ENCODE results near the gene ST3GAL6.
A peak's percentile ranks its signal among the peaks of the same experiment; 100 is the strongest.

The ST3GAL6 gene

DNA sequence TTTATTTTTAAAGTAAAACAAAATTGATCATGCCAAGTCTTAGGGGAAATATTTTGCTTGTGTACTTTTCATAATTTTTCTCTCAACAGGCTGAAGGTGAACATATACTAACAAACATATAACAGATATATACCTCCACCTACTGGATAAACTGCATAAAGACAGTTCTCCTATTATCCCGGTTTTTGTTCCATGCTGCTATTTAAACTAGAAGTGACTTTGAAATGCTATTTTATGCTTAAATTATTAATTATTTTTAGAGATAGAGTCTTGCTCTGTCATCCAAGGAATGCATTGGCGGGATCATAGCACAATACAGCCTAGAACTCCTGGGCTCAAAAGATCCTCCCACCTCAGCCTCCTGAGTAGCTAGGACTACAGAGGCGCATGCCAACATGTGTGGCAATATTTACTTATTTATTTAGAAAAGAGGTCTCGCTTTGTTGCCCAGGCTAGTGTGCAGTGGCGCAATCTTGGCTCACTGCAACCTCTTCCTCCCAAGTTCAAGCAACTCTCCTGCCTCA lies 49.8 kb downstream of the ST3GAL6 start:
- Histone ChIP-seq H3K9me3 (ENCODE audit: control insufficient read depth, low read length) (no peaks in the 10 kb centered on the region), H2BK15ac (ENCODE audit: low read depth, poor library complexity, severe bottlenecking) (no peak overlapping the region), H3K27ac (ENCODE audit: low read length, poor library complexity, severe bottlenecking) (no peak overlapping the region), H3K4me1 (ENCODE audit: control insufficient read depth, insufficient read depth, low read depth, low read length) (peaks cover 4% of the 10 kb centered on the region), H2AFZ (ENCODE audit: low read depth, low read length) (no peak overlapping the region), H3K4me2 (ENCODE audit: low read length, poor library complexity, severe bottlenecking) (no peak overlapping the region), H3K79me1 (replicated peaks; ENCODE audit: low read length, poor library complexity, severe bottlenecking) (no peaks in the 10 kb centered on the region), H3K18ac (ENCODE audit: low read depth in 1 of 2, low read length in 2 of 2) (no peak overlapping the region), H2BK12ac (ENCODE audit: low read length in 2 of 2) (no peak overlapping the region), H2AK5ac (ENCODE audit: low read length, severe bottlenecking) (no peak overlapping the region), H2BK5ac (ENCODE audit: low read depth, low read length, poor library complexity, severe bottlenecking) (no peak overlapping the region), H4K91ac (ENCODE audit: low read length) (no peak overlapping the region), H3K9ac (ENCODE audit: low read length) (no peak overlapping the region), H3K14ac (ENCODE audit: low read length in 2 of 2) (no peak overlapping the region), H3K23ac (ENCODE audit: low read length in 2 of 2) (no peak overlapping the region), H3K27me3 (ENCODE audit: control insufficient read depth in 1 of 2, insufficient read depth in 1 of 2, low read length in 2 of 2) (no peaks in the 10 kb centered on the region), H4K8ac (ENCODE audit: low read length) (no peak overlapping the region), H3K4ac (ENCODE audit: low read depth in 1 of 2, low read length in 2 of 2) (no peak overlapping the region), H3K36me3 (ENCODE audit: control insufficient read depth in 1 of 2, insufficient read depth in 2 of 2, low read depth in 1 of 2, low read length in 2 of 2) (peaks cover 18 to 100% of the 10 kb centered on the region in 2 experiments), H2BK120ac (ENCODE audit: low read depth, low read length) (no peak overlapping the region), H3K4me3 (ENCODE audit: insufficient read depth in 1 of 2, low read depth in 1 of 2, low read length in 2 of 2) (no peak overlapping the region)
- peak; percentile 56 for DNase-seq
- WGBS = 83% methylated on average over 4 of the region's 5 CpGs

DNA sequence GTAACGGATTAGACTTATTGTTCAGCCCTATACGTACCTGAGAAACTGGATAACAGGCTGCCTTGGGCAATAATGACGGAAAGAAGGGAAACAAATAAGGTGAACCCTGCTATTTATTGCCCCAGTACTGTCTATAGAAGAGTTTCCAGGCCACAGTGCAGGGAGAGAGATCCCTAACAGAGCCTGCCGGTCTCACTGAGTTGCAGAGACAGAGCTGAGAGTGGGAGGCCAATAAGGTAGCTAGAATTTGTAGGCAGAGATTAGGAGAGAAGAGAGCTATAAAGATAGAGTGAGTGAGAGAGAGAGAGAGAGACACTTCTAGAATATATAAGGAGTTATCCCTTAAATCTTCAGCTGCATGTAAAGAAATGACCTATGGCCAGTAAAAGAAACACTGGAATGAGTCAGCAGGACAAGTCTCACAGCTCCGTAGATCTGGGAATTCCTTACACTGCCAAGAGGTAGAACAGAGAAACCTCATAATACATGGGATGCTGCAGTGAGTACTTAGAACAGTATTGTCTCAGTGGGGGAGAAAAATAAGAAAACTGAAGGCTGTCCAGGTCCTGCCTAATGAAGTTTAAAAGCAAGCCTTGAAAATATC lies 51.8 kb downstream of the ST3GAL6 start:
- Histone ChIP-seq H3K18ac (ENCODE audit: low read depth in 1 of 2, low read length in 2 of 2) (peak overlapping the region in 1 of 2 experiments; percentile 58), H3K4me1 (ENCODE audit: control insufficient read depth, insufficient read depth, low read depth, low read length) (peaks cover 5% of the 10 kb centered on the region), H3K4me3 (ENCODE audit: insufficient read depth in 1 of 2, low read depth in 1 of 2, low read length in 2 of 2) (no peak overlapping the region), H2BK12ac (ENCODE audit: low read length in 2 of 2) (no peak overlapping the region), H3K79me1 (replicated peaks; ENCODE audit: low read length, poor library complexity, severe bottlenecking) (no peaks in the 10 kb centered on the region), H3K36me3 (ENCODE audit: control insufficient read depth in 1 of 2, insufficient read depth in 2 of 2, low read depth in 1 of 2, low read length in 2 of 2) (peaks cover 17 to 100% of the 10 kb centered on the region in 2 experiments), H3K14ac (ENCODE audit: low read length in 2 of 2) (no peak overlapping the region), H3K27ac (ENCODE audit: low read length, poor library complexity, severe bottlenecking) (peak overlapping the region; percentile 56), H4K8ac (ENCODE audit: low read length) (no peak overlapping the region), H3K23ac (ENCODE audit: low read length in 2 of 2) (no peak overlapping the region), H3K4ac (ENCODE audit: low read depth in 1 of 2, low read length in 2 of 2) (no peak overlapping the region), H2AK5ac (ENCODE audit: low read length, severe bottlenecking) (no peak overlapping the region), H3K4me2 (ENCODE audit: low read length, poor library complexity, severe bottlenecking) (no peak overlapping the region), H2BK5ac (ENCODE audit: low read depth, low read length, poor library complexity, severe bottlenecking) (no peak overlapping the region), H3K27me3 (ENCODE audit: control insufficient read depth in 1 of 2, insufficient read depth in 1 of 2, low read length in 2 of 2) (no peaks in the 10 kb centered on the region), H3K9ac (ENCODE audit: low read length) (peak overlapping the region; percentile 60), H4K91ac (ENCODE audit: low read length) (no peak overlapping the region), H2BK15ac (ENCODE audit: low read depth, poor library complexity, severe bottlenecking) (no peak overlapping the region), H2AFZ (ENCODE audit: low read depth, low read length) (peak overlapping the region; percentile 7), H2BK120ac (ENCODE audit: low read depth, low read length) (no peak overlapping the region), H3K9me3 (ENCODE audit: control insufficient read depth, low read length) (no peaks in the 10 kb centered on the region)
- 54% methylated on average over 5 of the region's 5 CpGs for WGBS
- DNase-seq = peak; percentile 79

DNA sequence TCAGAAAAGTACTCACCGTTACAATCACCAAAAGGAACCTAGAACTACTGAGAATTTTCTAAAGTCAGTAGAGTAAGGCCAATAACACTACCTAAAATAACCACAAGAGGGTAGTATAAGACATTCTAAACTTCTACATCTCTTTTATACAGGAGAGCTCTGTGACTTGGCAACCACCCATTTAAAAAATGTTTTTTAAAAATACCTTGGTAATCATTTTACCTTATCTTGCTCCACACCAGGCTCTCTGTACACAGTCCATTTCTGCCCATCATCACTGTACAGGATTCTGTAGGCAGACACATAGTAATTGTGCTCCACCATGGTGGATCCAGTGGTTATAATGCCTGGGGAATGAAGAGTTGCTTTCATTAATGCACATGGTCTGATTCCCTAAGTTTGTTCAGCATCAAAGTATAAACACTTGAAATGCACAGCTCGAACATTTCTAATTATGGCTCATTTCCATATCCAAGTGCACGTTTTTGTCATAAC lies 54.5 kb downstream of the ST3GAL6 start:
- Histone ChIP-seq H2BK5ac (ENCODE audit: low read depth, low read length, poor library complexity, severe bottlenecking) (no peak overlapping the region), H3K27me3 (ENCODE audit: control insufficient read depth in 1 of 2, insufficient read depth in 1 of 2, low read length in 2 of 2) (no peaks in the 10 kb centered on the region), H3K14ac (ENCODE audit: low read length in 2 of 2) (no peak overlapping the region), H4K91ac (ENCODE audit: low read length) (no peak overlapping the region), H2BK120ac (ENCODE audit: low read depth, low read length) (no peak overlapping the region), H3K27ac (ENCODE audit: low read length, poor library complexity, severe bottlenecking) (peak overlapping the region; percentile 78), H3K4ac (ENCODE audit: low read depth in 1 of 2, low read length in 2 of 2) (no peak overlapping the region), H3K4me3 (ENCODE audit: insufficient read depth in 1 of 2, low read depth in 1 of 2, low read length in 2 of 2) (no peak overlapping the region), H4K8ac (ENCODE audit: low read length) (no peak overlapping the region), H3K9ac (ENCODE audit: low read length) (peak overlapping the region; percentile 60), H3K4me1 (ENCODE audit: control insufficient read depth, insufficient read depth, low read depth, low read length) (peaks cover 5% of the 10 kb centered on the region), H3K79me1 (replicated peaks; ENCODE audit: low read length, poor library complexity, severe bottlenecking) (no peaks in the 10 kb centered on the region), H3K23ac (ENCODE audit: low read length in 2 of 2) (no peak overlapping the region), H2AFZ (ENCODE audit: low read depth, low read length) (no peak overlapping the region), H3K36me3 (ENCODE audit: control insufficient read depth in 1 of 2, insufficient read depth in 2 of 2, low read depth in 1 of 2, low read length in 2 of 2) (peaks cover 22 to 99% of the 10 kb centered on the region in 2 experiments), H3K4me2 (ENCODE audit: low read length, poor library complexity, severe bottlenecking) (no peak overlapping the region), H3K18ac (ENCODE audit: low read depth in 1 of 2, low read length in 2 of 2) (no peak overlapping the region), H2BK15ac (ENCODE audit: low read depth, poor library complexity, severe bottlenecking) (no peak overlapping the region), H3K9me3 (ENCODE audit: control insufficient read depth, low read length) (no peaks in the 10 kb centered on the region), H2BK12ac (ENCODE audit: low read length in 2 of 2) (peak overlapping the region in 1 of 2 experiments; percentile 63), H2AK5ac (ENCODE audit: low read length, severe bottlenecking) (no peak overlapping the region)
- WGBS = 62% methylated on average over 1 of the region's 3 CpGs
- peak; percentile 57 for DNase-seq

DNA sequence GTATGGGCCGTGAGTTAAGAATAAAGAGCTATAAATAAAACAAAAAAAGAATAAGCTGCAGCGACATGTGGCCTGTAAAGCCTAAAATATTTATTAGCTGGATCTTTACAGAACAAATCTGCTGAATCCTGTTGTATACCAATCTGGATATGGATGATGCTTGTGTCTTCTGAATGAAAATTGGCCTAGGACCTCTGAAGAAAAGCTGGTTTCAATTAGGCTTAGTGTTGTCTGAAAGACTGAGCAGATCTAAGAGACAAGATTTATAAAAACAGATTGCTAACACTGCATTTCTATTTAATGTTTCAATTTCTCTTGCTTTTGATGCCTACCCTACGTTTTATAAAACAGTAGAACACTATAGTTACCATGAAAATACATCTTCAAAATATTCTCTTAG lies 57.9 kb downstream of the ST3GAL6 start:
- Histone ChIP-seq H3K36me3 (ENCODE audit: control insufficient read depth in 1 of 2, insufficient read depth in 2 of 2, low read depth in 1 of 2, low read length in 2 of 2) (peaks cover 20 to 94% of the 10 kb centered on the region in 2 experiments), H3K9ac (ENCODE audit: low read length) (peak overlapping the region; percentile 16), H2AFZ (ENCODE audit: low read depth, low read length) (no peak overlapping the region), H3K79me1 (replicated peaks; ENCODE audit: low read length, poor library complexity, severe bottlenecking) (no peaks in the 10 kb centered on the region), H3K4me3 (ENCODE audit: insufficient read depth in 1 of 2, low read depth in 1 of 2, low read length in 2 of 2) (no peak overlapping the region), H2BK15ac (ENCODE audit: low read depth, poor library complexity, severe bottlenecking) (no peak overlapping the region), H2BK120ac (ENCODE audit: low read depth, low read length) (no peak overlapping the region), H3K4me1 (ENCODE audit: control insufficient read depth, insufficient read depth, low read depth, low read length) (peaks cover 9% of the 10 kb centered on the region), H3K27ac (ENCODE audit: low read length, poor library complexity, severe bottlenecking) (no peak overlapping the region), H3K9me3 (ENCODE audit: control insufficient read depth, low read length) (no peaks in the 10 kb centered on the region), H3K14ac (ENCODE audit: low read length in 2 of 2) (no peak overlapping the region), H2AK5ac (ENCODE audit: low read length, severe bottlenecking) (no peak overlapping the region), H3K23ac (ENCODE audit: low read length in 2 of 2) (no peak overlapping the region), H3K27me3 (ENCODE audit: control insufficient read depth in 1 of 2, insufficient read depth in 1 of 2, low read length in 2 of 2) (no peaks in the 10 kb centered on the region), H3K18ac (ENCODE audit: low read depth in 1 of 2, low read length in 2 of 2) (no peak overlapping the region), H4K8ac (ENCODE audit: low read length) (no peak overlapping the region), H3K4me2 (ENCODE audit: low read length, poor library complexity, severe bottlenecking) (no peak overlapping the region), H4K91ac (ENCODE audit: low read length) (no peak overlapping the region), H2BK5ac (ENCODE audit: low read depth, low read length, poor library complexity, severe bottlenecking) (no peak overlapping the region), H3K4ac (ENCODE audit: low read depth in 1 of 2, low read length in 2 of 2) (no peak overlapping the region), H2BK12ac (ENCODE audit: low read length in 2 of 2) (no peak overlapping the region)
- no peak for DNase-seq
- 89% methylated on average over 2 of the region's 3 CpGs for WGBS

All from mesenchymal stem cell (in vitro differentiated cells and primary cell).